Measurements from ENCODE around the gene SIK2.

GRCh38 chr11:111739299-111739698, 137.1 kb downstream of the SIK2 start:
- TF ChIP-seq, protein P1, sequence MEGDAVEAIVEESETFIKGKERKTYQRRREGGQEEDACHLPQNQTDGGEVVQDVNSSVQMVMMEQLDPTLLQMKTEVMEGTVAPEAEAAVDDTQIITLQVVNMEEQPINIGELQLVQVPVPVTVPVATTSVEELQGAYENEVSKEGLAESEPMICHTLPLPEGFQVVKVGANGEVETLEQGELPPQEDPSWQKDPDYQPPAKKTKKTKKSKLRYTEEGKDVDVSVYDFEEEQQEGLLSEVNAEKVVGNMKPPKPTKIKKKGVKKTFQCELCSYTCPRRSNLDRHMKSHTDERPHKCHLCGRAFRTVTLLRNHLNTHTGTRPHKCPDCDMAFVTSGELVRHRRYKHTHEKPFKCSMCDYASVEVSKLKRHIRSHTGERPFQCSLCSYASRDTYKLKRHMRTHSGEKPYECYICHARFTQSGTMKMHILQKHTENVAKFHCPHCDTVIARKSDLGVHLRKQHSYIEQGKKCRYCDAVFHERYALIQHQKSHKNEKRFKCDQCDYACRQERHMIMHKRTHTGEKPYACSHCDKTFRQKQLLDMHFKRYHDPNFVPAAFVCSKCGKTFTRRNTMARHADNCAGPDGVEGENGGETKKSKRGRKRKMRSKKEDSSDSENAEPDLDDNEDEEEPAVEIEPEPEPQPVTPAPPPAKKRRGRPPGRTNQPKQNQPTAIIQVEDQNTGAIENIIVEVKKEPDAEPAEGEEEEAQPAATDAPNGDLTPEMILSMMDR (IDR thresholded peaks at IDR 0.05 in 8 of 11, conservative IDR thresholded peaks at IDR 0.05 in 3 of 11), result no peak
- no peak for TF ChIP-seq POLR2A (IDR thresholded peaks at IDR 0.05)
- TF ChIP-seq POLR2AphosphoS5 (IDR thresholded peaks at IDR 0.05), result no peak

All from spleen (tissue), 7 donors.